GM12891 (cell line): ENCODE results near the gene ZSWIM9.

Experiments used
- POLR2A ChIP-seq: IDR thresholded peaks from 2 replicates; pipeline ENCODE4 v1.6.1; 2011; ENCODE audit warnings: low read depth, low read length, control low read depth
- POLR2AphosphoS5 ChIP-seq: IDR thresholded peaks from 2 replicates; pipeline ENCODE4 v1.6.1; 2011; ENCODE audit warnings: low read depth, low read length, control low read depth
- TAF1 ChIP-seq: IDR thresholded peaks from 2 replicates; pipeline ENCODE4 v1.6.1; 2011; ENCODE audit warnings: low read depth, low read length, control low read depth

GRCh38 chr19:48182434-48182833 lies 12.0 kb downstream of the ZSWIM9 start:
- TF ChIP-seq TAF1: no peak
- no peak for TF ChIP-seq POLR2AphosphoS5
- TF ChIP-seq POLR2A: no peak
